Measurements from ENCODE around the gene LIN7A.

LIN7A gene

DNA sequence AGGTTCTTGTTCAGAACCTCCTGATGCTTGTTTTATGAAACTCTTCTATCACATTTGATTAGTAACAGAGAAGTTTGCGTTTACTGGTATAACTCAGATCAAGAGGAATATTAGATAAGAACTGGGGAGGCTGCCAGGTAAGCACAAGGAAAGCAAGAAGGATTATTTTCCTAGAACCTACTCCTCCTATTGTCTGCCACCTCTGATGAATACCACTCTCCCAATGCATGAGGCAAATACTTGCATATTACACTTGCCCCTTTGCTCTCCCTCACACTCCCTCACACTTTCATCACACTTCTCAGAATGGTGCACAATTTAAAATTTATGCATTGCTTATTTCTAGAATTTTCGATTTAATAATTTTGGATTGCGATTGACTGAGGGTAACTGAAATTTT, 43.6 kb downstream of the LIN7A start:
- Histone ChIP-seq H3K36me3 (ENCODE audit: control insufficient read depth in 1 of 2, insufficient read depth in 2 of 2, low read length in 2 of 2) (no peaks in the 10 kb centered on the region), H4K12ac (ENCODE audit: low read depth, low read length) (no peak overlapping the region), H4K8ac (ENCODE audit: low read depth, low read length) (no peak overlapping the region), H3K18ac (ENCODE audit: low read length) (no peak overlapping the region), H3K79me2 (ENCODE audit: control insufficient read depth, insufficient read depth, low read length, poor library complexity) (no peaks in the 10 kb centered on the region), H3K23ac (ENCODE audit: low read length) (no peak overlapping the region), H2BK12ac (ENCODE audit: low read length) (no peak overlapping the region), H4K91ac (ENCODE audit: low read depth, low read length) (no peak overlapping the region), H3K27ac (ENCODE audit: low read depth, low read length) (no peak overlapping the region), H3K4ac (ENCODE audit: low read depth, low read length) (no peak overlapping the region), H3K9me3 (ENCODE audit: insufficient read depth, low read depth, low read length) (no peaks in the 10 kb centered on the region), H2AFZ (ENCODE audit: insufficient read depth, low read length, poor library complexity) (no peak overlapping the region), H3K27me3 (ENCODE audit: insufficient read depth, low read length) (no peaks in the 10 kb centered on the region), H3K4me2 (ENCODE audit: low read length) (no peak overlapping the region), H3K79me1 (ENCODE audit: low read length) (no peaks in the 10 kb centered on the region), H2AK5ac (ENCODE audit: low read length) (no peak overlapping the region), H3K14ac (ENCODE audit: low read length) (no peak overlapping the region), H2BK5ac (ENCODE audit: low read depth, low read length, poor library complexity) (no peak overlapping the region), H3K9ac (ENCODE audit: low read length) (no peak overlapping the region), H2BK120ac (ENCODE audit: insufficient read depth, low read length, poor library complexity) (no peak overlapping the region), H3K4me3 (ENCODE audit: low read depth, low read length) (no peak overlapping the region), H3K4me1 (ENCODE audit: control insufficient read depth in 1 of 2, insufficient read depth in 2 of 2, low read length in 2 of 2) (no peaks in the 10 kb centered on the region)
- DNase-seq: no peak
- WGBS (ENCODE audit: extremely low coverage, insufficient coverage, insufficient read length): no CpG with 5 or more reads among the region's 3 CpGs

- H3K79me1 ChIP-seq (ENCODE audit: low read length): no peaks in the 10 kb centered on the region
- no peak overlapping the region for H2BK12ac ChIP-seq (ENCODE audit: low read length)
- H2AFZ ChIP-seq (ENCODE audit: insufficient read depth, low read length, poor library complexity): no peak overlapping the region
- H3K27ac ChIP-seq (ENCODE audit: low read depth, low read length): no peak overlapping the region
- no peak overlapping the region for H3K14ac ChIP-seq (ENCODE audit: low read length)
- WGBS (ENCODE audit: extremely low coverage, insufficient coverage, insufficient read length): no CpG with 5 or more reads among the region's 7 CpGs
- no peak overlapping the region for H2BK5ac ChIP-seq (ENCODE audit: low read depth, low read length, poor library complexity)
- H3K23ac ChIP-seq (ENCODE audit: low read length): no peak overlapping the region
- no peak overlapping the region for H3K4me2 ChIP-seq (ENCODE audit: low read length)
- no peaks in the 10 kb centered on the region for H3K27me3 ChIP-seq (ENCODE audit: insufficient read depth, low read length)
- no peak overlapping the region for H2BK120ac ChIP-seq (ENCODE audit: insufficient read depth, low read length, poor library complexity)
- peak in 1 of 2 donors; percentile 23 for DNase-seq
- no peak overlapping the region for H3K4ac ChIP-seq (ENCODE audit: low read depth, low read length)
- no peak overlapping the region for H4K8ac ChIP-seq (ENCODE audit: low read depth, low read length)
- no peak overlapping the region for H4K91ac ChIP-seq (ENCODE audit: low read depth, low read length)
- H3K4me1 ChIP-seq (ENCODE audit: control insufficient read depth in 1 of 2, insufficient read depth in 2 of 2, low read length in 2 of 2): no peaks in the 10 kb centered on the region
- H3K79me2 ChIP-seq (ENCODE audit: control insufficient read depth, insufficient read depth, low read length, poor library complexity): no peaks in the 10 kb centered on the region
- no peak overlapping the region for H3K18ac ChIP-seq (ENCODE audit: low read length)
- H3K36me3 ChIP-seq (ENCODE audit: control insufficient read depth in 1 of 2, insufficient read depth in 2 of 2, low read length in 2 of 2): no peaks in the 10 kb centered on the region
- no peaks in the 10 kb centered on the region for H3K9me3 ChIP-seq (ENCODE audit: insufficient read depth, low read depth, low read length)
- no peak overlapping the region for H4K12ac ChIP-seq (ENCODE audit: low read depth, low read length)
- H3K9ac ChIP-seq (ENCODE audit: low read length): no peak overlapping the region
- H3K4me3 ChIP-seq (ENCODE audit: low read depth, low read length): no peak overlapping the region
- H2AK5ac ChIP-seq (ENCODE audit: low read length): no peak overlapping the region
Measured at GRCh38 chr12:80892597-80893445, 44.9 kb downstream of the LIN7A start.

DNA sequence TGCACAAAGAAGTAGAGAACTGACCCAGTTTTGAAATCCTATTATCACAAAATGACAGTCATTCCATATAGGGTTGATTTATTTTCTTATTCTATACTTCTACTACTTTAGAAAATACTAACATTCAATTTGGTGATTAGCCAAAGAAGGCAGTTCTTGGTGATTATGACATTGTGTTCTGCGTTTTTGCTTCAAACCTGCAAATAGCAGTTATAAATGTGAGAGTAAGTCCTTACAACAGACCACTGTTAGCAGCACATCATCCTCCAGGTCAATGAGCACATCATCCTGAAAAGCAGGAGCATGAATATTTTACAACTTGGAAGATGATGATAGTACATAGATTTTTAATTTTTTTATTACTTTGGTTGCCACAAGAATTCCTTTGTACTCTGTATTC, 53.1 kb downstream of the LIN7A start:
- Histone ChIP-seq H3K14ac (ENCODE audit: low read length) (no peak overlapping the region), H3K4me2 (ENCODE audit: low read length) (no peak overlapping the region), H3K27ac (ENCODE audit: low read depth, low read length) (no peak overlapping the region), H4K12ac (ENCODE audit: low read depth, low read length) (no peak overlapping the region), H3K4ac (ENCODE audit: low read depth, low read length) (no peak overlapping the region), H2BK5ac (ENCODE audit: low read depth, low read length, poor library complexity) (no peak overlapping the region), H2BK120ac (ENCODE audit: insufficient read depth, low read length, poor library complexity) (no peak overlapping the region), H2BK12ac (ENCODE audit: low read length) (no peak overlapping the region), H3K36me3 (ENCODE audit: control insufficient read depth in 1 of 2, insufficient read depth in 2 of 2, low read length in 2 of 2) (no peaks in the 10 kb centered on the region), H3K4me3 (ENCODE audit: low read depth, low read length) (no peak overlapping the region), H3K9ac (ENCODE audit: low read length) (no peak overlapping the region), H3K9me3 (ENCODE audit: insufficient read depth, low read depth, low read length) (no peaks in the 10 kb centered on the region), H2AK5ac (ENCODE audit: low read length) (no peak overlapping the region), H4K91ac (ENCODE audit: low read depth, low read length) (no peak overlapping the region), H4K8ac (ENCODE audit: low read depth, low read length) (no peak overlapping the region), H3K18ac (ENCODE audit: low read length) (no peak overlapping the region), H2AFZ (ENCODE audit: insufficient read depth, low read length, poor library complexity) (no peak overlapping the region), H3K79me2 (ENCODE audit: control insufficient read depth, insufficient read depth, low read length, poor library complexity) (no peaks in the 10 kb centered on the region), H3K4me1 (ENCODE audit: control insufficient read depth in 1 of 2, insufficient read depth in 2 of 2, low read length in 2 of 2) (no peaks in the 10 kb centered on the region), H3K79me1 (ENCODE audit: low read length) (no peaks in the 10 kb centered on the region), H3K23ac (ENCODE audit: low read length) (no peak overlapping the region), H3K27me3 (ENCODE audit: insufficient read depth, low read length) (no peaks in the 10 kb centered on the region)
- no peak for DNase-seq
- no CpG with 5 or more reads among the region's 1 CpG for WGBS (ENCODE audit: extremely low coverage, insufficient coverage, insufficient read length)

- H2BK120ac ChIP-seq (ENCODE audit: insufficient read depth, low read length, poor library complexity): no peak overlapping the region
Measured at GRCh38 chr12:80881106-80881505, 56.6 kb downstream of the LIN7A start.

More at GRCh38 chr12:80881106-80881505, 56.6 kb downstream of the LIN7A start:
- no peak overlapping the region for H4K91ac ChIP-seq (ENCODE audit: low read depth, low read length)
- no peak for DNase-seq
- no peak overlapping the region for H3K9ac ChIP-seq (ENCODE audit: low read length)
- H3K79me2 ChIP-seq (ENCODE audit: control insufficient read depth, insufficient read depth, low read length, poor library complexity): no peaks in the 10 kb centered on the region
- H3K27ac ChIP-seq (ENCODE audit: low read depth, low read length): no peak overlapping the region
- H3K36me3 ChIP-seq (ENCODE audit: control insufficient read depth in 1 of 2, insufficient read depth in 2 of 2, low read length in 2 of 2): no peaks in the 10 kb centered on the region
- no peak overlapping the region for H3K14ac ChIP-seq (ENCODE audit: low read length)
- H4K12ac ChIP-seq (ENCODE audit: low read depth, low read length): no peak overlapping the region
- no peaks in the 10 kb centered on the region for H3K9me3 ChIP-seq (ENCODE audit: insufficient read depth, low read depth, low read length)
- no peak overlapping the region for H2BK5ac ChIP-seq (ENCODE audit: low read depth, low read length, poor library complexity)
- H3K4ac ChIP-seq (ENCODE audit: low read depth, low read length): no peak overlapping the region
- no peaks in the 10 kb centered on the region for H3K4me1 ChIP-seq (ENCODE audit: control insufficient read depth in 1 of 2, insufficient read depth in 2 of 2, low read length in 2 of 2)
- H2AK5ac ChIP-seq (ENCODE audit: low read length): no peak overlapping the region
- H3K4me3 ChIP-seq (ENCODE audit: low read depth, low read length): no peak overlapping the region
- no peaks in the 10 kb centered on the region for H3K27me3 ChIP-seq (ENCODE audit: insufficient read depth, low read length)
- no peak overlapping the region for H3K4me2 ChIP-seq (ENCODE audit: low read length)
- H3K79me1 ChIP-seq (ENCODE audit: low read length): no peaks in the 10 kb centered on the region
- no peak overlapping the region for H2AFZ ChIP-seq (ENCODE audit: insufficient read depth, low read length, poor library complexity)
- no peak overlapping the region for H4K8ac ChIP-seq (ENCODE audit: low read depth, low read length)
- H3K23ac ChIP-seq (ENCODE audit: low read length): no peak overlapping the region
- no peak overlapping the region for H2BK12ac ChIP-seq (ENCODE audit: low read length)
- H3K18ac ChIP-seq (ENCODE audit: low read length): no peak overlapping the region
